Natural killer cell (primary cell): Measurements from ENCODE around the gene TELO2. TPM values are rescaled to one million over a fixed set of nuclear protein-coding genes. Genes with fewer than 3 reads are reported as not detected.
A peak's percentile ranks its signal among the peaks of the same experiment; 100 is the strongest.

Experiments used
- ATAC-seq, 3 donors: fragments of 150-1000 bp in 2 of 3; fragments of 200-7000 bp in 1 of 3; cut with Tn5 transposase; 1 replicate in 1 of 3; 2 replicates in 2 of 3; pipeline ENCODE4 v1.10.0; 2021; ENCODE audit warnings: mild to moderate bottlenecking in 2 of 3, moderate library complexity in 2 of 3
- DNase-seq, 2 donors: peaks; one replicate each; pipeline versions ENCODE4 v3.0.0 to v3.0.0-alpha.2; 2013 to 2021; ENCODE audit warnings: mixed read lengths in 1 of 2
- H3K27ac ChIP-seq: one replicate; pipeline ENCODE4 v1.5.1; 2013; ENCODE audit warnings: mild to moderate bottlenecking, low read length
- H3K27me3 ChIP-seq: one replicate; pipeline ENCODE4 v1.6.1; 2013; ENCODE audit warnings: low read length; ENCODE audit not compliant: control insufficient read depth, insufficient read depth
- H3K36me3 ChIP-seq: one replicate; pipeline ENCODE4 v1.6.1; 2013; ENCODE audit warnings: low read length; ENCODE audit not compliant: control insufficient read depth, insufficient read depth
- H3K4me1 ChIP-seq: one replicate; pipeline ENCODE4 v1.6.1; 2013; ENCODE audit warnings: low read length; ENCODE audit not compliant: control insufficient read depth, insufficient read depth
- H3K4me3 ChIP-seq: one replicate; pipeline ENCODE4 v1.5.1; 2013; ENCODE audit warnings: low read length
- H3K9me3 ChIP-seq: one replicate; pipeline ENCODE4 v1.6.1; 2013; ENCODE audit warnings: low read length; ENCODE audit not compliant: control insufficient read depth, insufficient read depth
- H3K27ac Mint-ChIP-seq, 2 donors: one replicate each; pipeline ENCODE4 v1.8.0; 2022; ENCODE audit warnings: mild to moderate bottlenecking in 2 of 2, mixed read lengths in 2 of 2, moderate library complexity in 1 of 2
- H3K27me3 Mint-ChIP-seq, 2 donors: one replicate each; pipeline ENCODE4 v1.8.0; 2022; ENCODE audit warnings: low read depth in 2 of 2, mixed read lengths in 2 of 2
- H3K36me3 Mint-ChIP-seq: one replicate; pipeline ENCODE4 v1.8.0; 2022; ENCODE audit warnings: mixed read lengths
- H3K4me1 Mint-ChIP-seq, 2 donors: one replicate each; pipeline ENCODE4 v1.8.0; 2022; ENCODE audit warnings: mixed read lengths in 2 of 2
- H3K4me3 Mint-ChIP-seq: one replicate; pipeline ENCODE4 v1.8.0; 2022; ENCODE audit warnings: mild to moderate bottlenecking, moderate library complexity, mixed read lengths
- H3K9me3 Mint-ChIP-seq, 2 donors: one replicate each; pipeline ENCODE4 v1.8.0; 2022; ENCODE audit warnings: mixed read lengths in 2 of 2
- CTCF ChIP-seq: fragments of 200-600 bp; IDR thresholded peaks from one replicate; pipeline ENCODE4 v1.8.0; 2022; ENCODE audit warnings: antibody characterized with exemption
- whole genome bisulfite sequencing: methylation state at CpG from one replicate; pipeline ENCODE4 v1.1.7; 2013; ENCODE audit warnings: missing lambda C conversion rate; ENCODE audit not compliant: insufficient coverage; 5-methylcytosine and 5-hydroxymethylcytosine counted together
- intact Hi-C: fragments of 100-400 bp; cut with micrococcal nuclease; formaldehyde crosslinking; loops from one replicate; pipeline ENCODE4 v1.14.2; 2022
- total RNA-seq, 4 donors: library from RNA; stranded (reverse); fragments of 120-200 nt in 1 of 4; gene quantifications; one replicate each; pipeline versions ENCODE4 v1.2.3 to v1.2.4, GENCODE V29; 2013 to 2022

The TELO2 gene
- total RNA-seq, 3 donors from 2014 or later (not counting 1 experiment from before 2014, with no cell fraction given), result 45.5 to 50.0 (median 46.5) TPM

- no peak overlapping the region for H3K4me3 Mint-ChIP-seq
- no peaks in the 10 kb centered on the region for H3K27me3 Mint-ChIP-seq
- H3K36me3 Mint-ChIP-seq, result no peaks in the 10 kb centered on the region
- H3K27ac Mint-ChIP-seq, result peak overlapping the region in 1 of 2 donors; percentile 24
- Histone ChIP-seq H3K27ac (no peak overlapping the region), H3K4me3 (no peak overlapping the region), H3K9me3 (no peaks in the 10 kb centered on the region), H3K27me3 (no peaks in the 10 kb centered on the region), H3K36me3 (peaks cover 28% of the 10 kb centered on the region), H3K4me1 (peaks cover 11% of the 10 kb centered on the region)
- ATAC-seq (no peak), DNase-seq (no peak)
- no peak for TF ChIP-seq CTCF
- intact Hi-C loops, result no loop called here
- peaks cover 0 to 20% of the 10 kb centered on the region in 2 donors for H3K4me1 Mint-ChIP-seq
- WGBS, result 97% methylated on average over 11 of the region's 11 CpGs
- no peaks in the 10 kb centered on the region for H3K9me3 Mint-ChIP-seq
Measured at GRCh38 chr16:1447965-1448364, 45.2 kb upstream of the TELO2 start.

GRCh38 chr16:1448536-1449116, 44.5 kb upstream of the TELO2 start:
- H3K9me3 ChIP-seq, result no peaks in the 10 kb centered on the region
- intact Hi-C loops, result no loop called here
- no peaks in the 10 kb centered on the region for H3K36me3 Mint-ChIP-seq
- no peak overlapping the region for H3K27ac ChIP-seq
- H3K9me3 Mint-ChIP-seq, result no peaks in the 10 kb centered on the region
- H3K4me1 ChIP-seq, result peaks cover 11% of the 10 kb centered on the region
- no peak overlapping the region for H3K4me3 ChIP-seq
- DNase-seq, result no peak
- H3K27ac Mint-ChIP-seq, result no peak overlapping the region
- H3K36me3 ChIP-seq, result peaks cover 33% of the 10 kb centered on the region
- H3K4me1 Mint-ChIP-seq, result peaks cover 0 to 20% of the 10 kb centered on the region in 2 donors
- no peaks in the 10 kb centered on the region for H3K27me3 Mint-ChIP-seq
- no peaks in the 10 kb centered on the region for H3K27me3 ChIP-seq
- no peak overlapping the region for H3K4me3 Mint-ChIP-seq
- ATAC-seq, result no peak
- no peak for TF ChIP-seq CTCF
- 93% methylated on average over 30 of the region's 30 CpGs for WGBS

GRCh38 chr16:1449201-1449788, 43.9 kb upstream of the TELO2 start:
- Mint-ChIP-seq H3K9me3 (no peaks in the 10 kb centered on the region), H3K4me1 (peaks cover 0 to 20% of the 10 kb centered on the region in 2 donors), H3K27me3 (no peaks in the 10 kb centered on the region), H3K36me3 (no peaks in the 10 kb centered on the region), H3K4me3 (no peak overlapping the region), H3K27ac (peak overlapping the region in 1 of 2 donors; percentile 59)
- Histone ChIP-seq H3K4me3 (no peak overlapping the region), H3K9me3 (no peaks in the 10 kb centered on the region), H3K27ac (no peak overlapping the region), H3K36me3 (peaks cover 38% of the 10 kb centered on the region), H3K4me1 (peaks cover 9% of the 10 kb centered on the region), H3K27me3 (no peaks in the 10 kb centered on the region)
- no peak for TF ChIP-seq CTCF
- DNase-seq (no peak), ATAC-seq (no peak)
- WGBS, result 98% methylated on average over 25 of the region's 25 CpGs
- intact Hi-C loops, result no loop called here

GRCh38 chr16:1450218-1450617, 42.9 kb upstream of the TELO2 start:
- no peak for TF ChIP-seq CTCF
- Histone ChIP-seq H3K27ac (no peak overlapping the region), H3K4me3 (no peak overlapping the region), H3K36me3 (peaks cover 46% of the 10 kb centered on the region), H3K9me3 (no peaks in the 10 kb centered on the region), H3K4me1 (peaks cover 5% of the 10 kb centered on the region), H3K27me3 (no peaks in the 10 kb centered on the region)
- Mint-ChIP-seq H3K36me3 (no peaks in the 10 kb centered on the region), H3K27me3 (no peaks in the 10 kb centered on the region), H3K4me1 (peaks cover 0 to 15% of the 10 kb centered on the region in 2 donors), H3K4me3 (no peak overlapping the region), H3K27ac (peak overlapping the region in 1 of 2 donors; percentile 59), H3K9me3 (no peaks in the 10 kb centered on the region)
- intact Hi-C loops, result no loop called here
- WGBS, result 79% methylated on average over 29 of the region's 29 CpGs
- DNase-seq, result no peak
- ATAC-seq, result peak in 1 of 3 donors; percentile 17
